Nephron (organoid): ENCODE data around the gene SCLY.

Experiments
- H3K27ac Mint-ChIP-seq, 3 experiments: 2 replicates each; pipeline ENCODE4 v1.8.0; 2020; ENCODE audit warnings: mixed read lengths in 3 of 3, mild to moderate bottlenecking in 2 of 3, moderate library complexity in 1 of 3
- H3K27me3 Mint-ChIP-seq: 2 replicates; pipeline ENCODE4 v1.8.0; 2021; ENCODE audit warnings: low read depth, mild to moderate bottlenecking, moderate library complexity, mixed read lengths
- H3K36me3 Mint-ChIP-seq: 2 replicates; pipeline ENCODE4 v1.8.0; 2020; ENCODE audit warnings: low read depth, mixed read lengths
- H3K4me1 Mint-ChIP-seq: 2 replicates; pipeline ENCODE4 v1.8.0; 2020; ENCODE audit warnings: mixed read lengths
- H3K4me3 Mint-ChIP-seq, 3 experiments: 2 replicates each; pipeline ENCODE4 v1.8.0; 2020; ENCODE audit warnings: mild to moderate bottlenecking in 3 of 3, mixed read lengths in 3 of 3, moderate library complexity in 2 of 3
- H3K9me3 Mint-ChIP-seq: 2 replicates; pipeline ENCODE4 v1.8.0; 2020; ENCODE audit warnings: mixed read lengths
- CTCF ChIP-seq, 3 experiments: fragments of 200-600 bp; sonication (generic); IDR thresholded peaks; one replicate each; pipeline ENCODE4 v1.5.0; 2021; ENCODE audit warnings: antibody characterized with exemption in 3 of 3; ENCODE audit not compliant: unreplicated experiment in 3 of 3

The SCLY gene

GRCh38 chr2:238098901-238099713 lies 38.3 kb downstream of the SCLY start:
- H3K4me3 Mint-ChIP-seq = no peak overlapping the region
- H3K27me3 Mint-ChIP-seq = no peaks in the 10 kb centered on the region
- peak overlapping the region; percentile 78 to 87 (median 87) for H3K27ac Mint-ChIP-seq
- H3K36me3 Mint-ChIP-seq = no peaks in the 10 kb centered on the region
- TF ChIP-seq CTCF (IDR thresholded peaks at IDR 0.05; ENCODE audit: unreplicated experiment in 3 of 3) = no peak
- peaks cover 9% of the 10 kb centered on the region for H3K4me1 Mint-ChIP-seq
- H3K9me3 Mint-ChIP-seq = no peaks in the 10 kb centered on the region

GRCh38 chr2:238099714-238100048 lies 38.9 kb downstream of the SCLY start:
- no peaks in the 10 kb centered on the region for H3K27me3 Mint-ChIP-seq
- H3K4me3 Mint-ChIP-seq = no peak overlapping the region
- H3K36me3 Mint-ChIP-seq = no peaks in the 10 kb centered on the region
- no peak for TF ChIP-seq CTCF (IDR thresholded peaks at IDR 0.05; ENCODE audit: unreplicated experiment in 3 of 3)
- no peaks in the 10 kb centered on the region for H3K9me3 Mint-ChIP-seq
- H3K27ac Mint-ChIP-seq = no peak overlapping the region
- peaks cover 9% of the 10 kb centered on the region for H3K4me1 Mint-ChIP-seq

- no peaks in the 10 kb centered on the region for H3K27me3 Mint-ChIP-seq
- H3K9me3 Mint-ChIP-seq = no peaks in the 10 kb centered on the region
- peaks cover 9% of the 10 kb centered on the region for H3K4me1 Mint-ChIP-seq
- H3K27ac Mint-ChIP-seq = peak within 1 kb of the TSS; percentile 78 to 87 (median 87)
- no peak for TF ChIP-seq CTCF (IDR thresholded peaks at IDR 0.05; ENCODE audit: unreplicated experiment in 3 of 3)
- no peaks in the 10 kb centered on the region for H3K36me3 Mint-ChIP-seq
- no peak within 1 kb of the TSS for H3K4me3 Mint-ChIP-seq
These were observed 39.4 kb downstream of the SCLY start, which contains the start of gene ESPNL for GRCh38 chr2:238100049-238100820. Gene ESPNL (plus strand): TSS chr2:238100340. CDS start chr2:238100420, 80 bp downstream.

GRCh38 chr2:238100821-238101771 lies 40.3 kb downstream of the SCLY start:
- Mint-ChIP-seq H3K4me1 (peaks cover 9% of the 10 kb centered on the region), H3K4me3 (no peak overlapping the region), H3K27me3 (no peaks in the 10 kb centered on the region), H3K27ac (no peak overlapping the region), H3K9me3 (no peaks in the 10 kb centered on the region), H3K36me3 (no peaks in the 10 kb centered on the region)
- TF ChIP-seq CTCF (IDR thresholded peaks at IDR 0.05; ENCODE audit: unreplicated experiment in 3 of 3) = no peak

GRCh38 chr2:238101891-238102841 lies 41.4 kb downstream of the SCLY start:
- no peak for TF ChIP-seq CTCF (IDR thresholded peaks at IDR 0.05; ENCODE audit: unreplicated experiment in 3 of 3)
- Mint-ChIP-seq H3K27ac (no peak overlapping the region), H3K27me3 (no peaks in the 10 kb centered on the region), H3K9me3 (no peaks in the 10 kb centered on the region), H3K4me1 (peaks cover 4% of the 10 kb centered on the region), H3K4me3 (no peak overlapping the region), H3K36me3 (no peaks in the 10 kb centered on the region)
